Gastroesophageal sphincter (tissue), 4 donors: ENCODE measurements around the gene FBXW10B. TPM values are rescaled to one million over a fixed set of nuclear protein-coding genes. Genes with fewer than 3 reads are reported as not detected.
"Not testable (repeated sequence)": the region's sequence is repeated elsewhere in the genome, so short reads cannot be mapped to it uniquely, and the experiment has no call there.

Experiments used
- ATAC-seq: fragments of 150-250 bp; one replicate; pipeline ENCODE4 v1.9.1; 2016; ENCODE audit warnings: mild to moderate bottlenecking, moderate library complexity
- H3K27ac ChIP-seq, 4 donors: fragments of 200-600 bp; sonication (generic) in 3 of 4; 1 replicate in 3 of 4; 2 replicates in 1 of 4; pipeline ENCODE4 v1.5.1; 2016 to 2019
- H3K27me3 ChIP-seq: fragments of 200-600 bp; sonication (generic); one replicate; pipeline ENCODE4 v1.5.1; 2019
- H3K36me3 ChIP-seq, 2 donors: fragments of 200-600 bp; sonication (generic); one replicate each; pipeline ENCODE4 v1.5.1; 2019; ENCODE audit warnings: control low read depth in 1 of 2
- H3K4me1 ChIP-seq, 3 donors: fragments of 200-600 bp; sonication (generic); 1 replicate in 2 of 3; 2 replicates in 1 of 3; pipeline ENCODE4 v1.5.1; 2016 to 2019; ENCODE audit warnings: control low read depth in 2 of 3
- H3K4me3 ChIP-seq, 2 donors: fragments of 200-600 bp; sonication (generic); one replicate each; pipeline ENCODE4 v1.5.1; 2019; ENCODE audit warnings: mild to moderate bottlenecking in 1 of 2, moderate library complexity in 1 of 2
- H3K9me3 ChIP-seq, 3 donors: fragments of 200-600 bp; sonication (generic); one replicate each; pipeline ENCODE4 v1.5.1; 2017 to 2019; ENCODE audit warnings: control low read depth in 2 of 3
- WGBS, 2 donors: methylation state at CpG; one replicate each; pipeline ENCODE4 v1.1.5; 2018; ENCODE audit warnings: low coverage in 1 of 2; 5-methylcytosine and 5-hydroxymethylcytosine counted together
- small RNA-seq, 4 donors: library from RNA; depleted of rRNA; stranded (forward); fragments of <200 nt; gene quantifications; one replicate each; pipeline ENCODE3, GENCODE V24; 2016
- total RNA-seq, 4 donors: library from RNA; depleted of rRNA; stranded (reverse); fragments of >200 nt; gene quantifications; one replicate each; pipeline ENCODE4 v1.1.0, GENCODE V29; 2016
- TF ChIP-seq, protein P1 (sequence below), 4 experiments: fragments of 200-600 bp in 2 of 4; fragments of 450-650 bp in 2 of 4; sonication (generic) in 1 of 4; IDR thresholded peaks; one replicate each; pipeline ENCODE4 v1.5.1; 2017 to 2019; ENCODE audit warnings: antibody characterized with exemption in 4 of 4, mild to moderate bottlenecking in 2 of 4, moderate library complexity in 2 of 4

Gene FBXW10B
- total RNA-seq, 4 donors from 2014 or later, result 0.40 to 0.81 (median 0.66) TPM

DNA sequence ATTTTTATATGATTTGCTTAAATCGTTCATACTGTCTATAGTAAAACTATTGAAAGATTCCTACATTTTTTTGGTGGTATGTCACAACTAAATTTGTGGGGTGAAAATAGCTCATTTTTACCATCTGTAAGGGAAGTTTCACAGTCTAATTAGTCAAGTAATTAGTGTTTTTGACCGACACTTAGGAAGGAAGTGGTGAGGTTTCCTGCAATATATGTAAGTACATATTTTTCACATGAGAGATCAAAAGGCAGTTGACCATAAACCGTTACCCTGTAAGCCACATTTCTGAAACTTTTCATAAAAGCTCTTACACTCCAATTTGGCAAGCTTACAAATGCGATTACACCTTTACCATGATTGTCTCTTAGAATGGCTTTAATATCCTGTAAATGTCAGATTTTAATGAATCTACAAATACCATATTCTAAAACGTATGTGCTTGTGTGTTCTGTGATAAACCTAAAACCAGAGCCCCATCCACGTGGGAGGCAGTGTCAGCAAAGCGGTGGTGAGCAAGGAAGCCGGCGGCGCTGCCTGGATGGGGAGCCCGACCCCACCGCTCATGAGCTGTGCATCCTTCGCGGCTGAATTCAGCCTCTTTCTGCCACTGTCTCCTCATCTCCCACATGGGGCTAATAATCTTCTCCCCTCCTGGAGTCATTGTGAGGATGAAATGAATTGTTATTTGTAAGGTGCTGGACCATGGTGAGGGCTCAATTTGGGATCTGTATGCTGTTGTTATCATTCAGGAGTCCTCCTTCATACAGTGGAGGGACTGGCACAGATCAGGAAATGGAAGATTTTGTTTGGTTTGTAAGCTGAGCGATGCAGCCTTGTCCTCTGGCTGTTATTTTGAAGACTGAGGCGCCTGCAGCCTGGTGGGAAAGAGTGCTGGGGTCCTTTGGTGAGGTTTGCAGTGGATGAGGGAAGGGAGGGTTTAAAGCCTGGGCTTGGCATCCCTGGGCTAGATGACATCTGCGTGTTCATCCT is 29.7 kb downstream of the FBXW10B start:
- not testable (repeated sequence) for H3K4me1 ChIP-seq, H3K27me3 ChIP-seq, H3K9me3 ChIP-seq, H3K27ac ChIP-seq, H3K36me3 ChIP-seq, H3K4me3 ChIP-seq, ATAC-seq
- WGBS, 2 donors, result 65 to 85% methylated on average over 2 to 10 of the region's 17 CpGs

DNA sequence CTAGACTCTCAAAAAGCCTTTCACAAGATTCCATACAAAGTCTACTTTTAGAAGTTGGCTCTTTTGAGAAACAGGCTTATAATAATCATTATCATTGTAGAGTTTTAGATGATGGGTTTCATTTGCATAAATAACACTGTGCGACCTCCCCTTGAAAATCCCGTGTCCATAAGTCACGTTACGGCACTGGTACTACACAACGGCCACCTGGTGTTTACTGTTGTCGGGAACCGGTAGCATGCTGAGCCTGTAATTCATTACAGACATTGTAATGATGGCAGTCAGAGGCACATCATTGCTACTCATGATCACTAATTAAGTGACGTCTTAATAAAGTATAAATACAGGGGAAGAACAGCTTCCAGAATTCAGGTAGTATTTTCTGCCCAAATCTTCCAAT is 31.5 kb downstream of the FBXW10B start:
- not testable (repeated sequence) for H3K4me3 ChIP-seq, H3K27me3 ChIP-seq, H3K9me3 ChIP-seq, ATAC-seq, H3K27ac ChIP-seq, H3K4me1 ChIP-seq, H3K36me3 ChIP-seq
- 82 to 84% methylated on average over 2 to 8 of the region's 8 CpGs for whole genome bisulfite sequencing, 2 donors

DNA sequence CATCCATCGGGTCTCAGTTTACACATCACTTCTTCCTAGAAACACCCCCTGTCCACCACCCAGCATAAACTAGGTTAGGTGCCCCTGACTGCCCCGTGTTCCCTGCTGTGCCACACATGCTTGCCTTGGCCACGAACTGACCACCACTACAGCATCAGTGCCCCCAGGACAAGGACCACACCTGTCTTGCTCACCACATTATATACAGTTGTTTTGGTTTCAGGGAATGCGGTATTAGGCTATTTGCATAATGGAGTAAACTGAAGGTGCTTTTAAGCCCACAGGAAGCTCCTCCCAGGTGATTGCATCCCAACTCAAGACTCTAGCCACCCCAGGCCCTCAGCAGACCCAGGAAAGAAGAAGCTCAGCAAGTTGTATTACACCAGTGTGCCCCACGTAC is 36.2 kb downstream of the FBXW10B start:
- not testable (repeated sequence) for H3K4me3 ChIP-seq, H3K4me1 ChIP-seq, H3K27ac ChIP-seq, H3K9me3 ChIP-seq, ATAC-seq, H3K36me3 ChIP-seq, H3K27me3 ChIP-seq
- 100% methylated on average over 1 of the region's 5 CpGs; no CpG with 5 or more reads in 1 of the 2 donors for WGBS, 2 donors

DNA sequence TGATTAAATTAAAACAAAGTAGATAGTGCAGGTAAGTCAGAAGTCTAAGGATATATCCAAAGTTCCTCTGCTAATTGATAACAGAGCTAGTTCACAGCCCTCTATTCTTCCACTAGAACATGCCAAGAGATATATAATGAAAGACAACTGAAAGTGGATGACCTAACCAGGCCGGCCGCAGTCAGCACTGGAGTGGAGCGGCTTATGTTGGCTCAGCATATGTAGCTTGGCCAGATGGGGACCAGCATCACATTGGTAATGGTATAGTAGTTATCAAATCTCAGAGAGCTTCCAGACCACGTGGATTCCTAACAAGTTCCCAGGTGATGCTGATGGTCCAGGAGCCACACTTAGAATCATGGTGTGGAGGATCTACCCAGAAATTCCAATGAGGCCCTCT is 38.0 kb downstream of the FBXW10B start:
- not testable (repeated sequence) for ATAC-seq, H3K9me3 ChIP-seq, H3K27ac ChIP-seq, H3K4me3 ChIP-seq, H3K27me3 ChIP-seq, H3K36me3 ChIP-seq, H3K4me1 ChIP-seq
- WGBS, 2 donors, result 100% methylated on average over 3 of the region's 4 CpGs; no CpG with 5 or more reads in 1 of the 2 donors

DNA sequence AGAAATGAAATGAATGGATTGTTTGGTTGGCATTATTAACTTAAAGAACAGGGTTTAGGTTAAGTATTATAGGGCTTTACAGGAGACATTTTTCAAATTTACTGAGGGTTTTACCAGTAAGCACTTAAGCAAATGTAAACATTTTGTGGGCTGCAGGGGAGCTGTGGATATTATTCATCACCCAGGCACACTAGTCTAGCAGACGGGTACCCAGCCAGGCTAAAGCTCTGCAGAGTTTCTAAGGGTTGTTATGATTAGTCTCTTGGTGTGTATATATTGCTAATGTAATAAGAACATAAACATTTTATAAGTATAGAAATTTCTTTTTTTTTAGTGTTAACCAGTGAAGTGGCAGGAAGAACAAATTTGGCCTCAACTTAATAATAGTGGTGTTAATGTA is 42.7 kb downstream of the FBXW10B start:
- H3K4me3 ChIP-seq, H3K9me3 ChIP-seq, H3K36me3 ChIP-seq, H3K27ac ChIP-seq, H3K27me3 ChIP-seq, H3K4me1 ChIP-seq, ATAC-seq: not testable (repeated sequence)
- WGBS, 2 donors, result no CpG with 5 or more reads among the region's 1 CpG

DNA sequence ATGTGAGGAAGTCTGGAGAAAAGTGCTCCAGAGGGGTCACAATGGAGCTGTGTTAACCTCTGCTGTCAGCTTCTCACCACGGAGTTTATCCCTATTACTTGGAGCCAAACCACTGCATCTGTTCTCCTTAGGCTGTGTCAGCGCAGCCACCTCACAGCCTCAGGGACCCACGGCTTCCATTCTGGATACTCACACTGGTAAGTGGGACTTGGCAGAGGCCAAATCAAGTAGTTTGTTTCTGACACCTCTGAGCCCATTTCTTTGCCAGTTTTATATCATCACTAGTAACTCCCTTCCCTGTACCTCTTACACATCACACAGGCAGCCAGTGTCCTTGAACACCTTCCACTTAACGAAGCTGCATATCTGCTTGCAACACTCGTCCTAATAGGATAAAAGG is 44.8 kb downstream of the FBXW10B start:
- not testable (repeated sequence) for H3K4me3 ChIP-seq, H3K9me3 ChIP-seq, ATAC-seq, H3K36me3 ChIP-seq, H3K27ac ChIP-seq, H3K27me3 ChIP-seq, H3K4me1 ChIP-seq
- 85% methylated on average over 2 of the region's 5 CpGs; no CpG with 5 or more reads in 1 of the 2 donors for WGBS, 2 donors

DNA sequence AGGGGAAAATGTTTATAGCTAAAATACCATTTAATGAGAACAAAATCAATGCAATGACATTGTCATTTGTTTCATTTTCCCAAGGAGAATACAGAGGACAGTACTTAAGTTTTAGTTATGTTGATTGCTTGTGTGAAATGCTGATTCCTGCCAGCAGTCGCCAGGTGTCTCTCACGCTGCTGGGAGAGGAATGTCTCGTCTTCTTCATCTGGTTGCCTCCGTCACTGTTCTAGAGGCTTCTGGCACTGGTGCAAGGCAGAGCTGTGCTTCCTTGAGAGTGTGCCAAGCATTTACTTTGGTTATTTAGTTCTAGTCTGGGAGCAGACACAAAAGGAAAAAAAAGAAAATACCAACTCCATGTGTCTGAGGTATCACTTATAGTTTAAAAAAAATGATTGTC is 45.6 kb downstream of the FBXW10B start:
- H3K27ac ChIP-seq, H3K4me3 ChIP-seq, H3K4me1 ChIP-seq, H3K27me3 ChIP-seq, H3K36me3 ChIP-seq, H3K9me3 ChIP-seq, ATAC-seq: not testable (repeated sequence)
- TF ChIP-seq, protein P1, sequence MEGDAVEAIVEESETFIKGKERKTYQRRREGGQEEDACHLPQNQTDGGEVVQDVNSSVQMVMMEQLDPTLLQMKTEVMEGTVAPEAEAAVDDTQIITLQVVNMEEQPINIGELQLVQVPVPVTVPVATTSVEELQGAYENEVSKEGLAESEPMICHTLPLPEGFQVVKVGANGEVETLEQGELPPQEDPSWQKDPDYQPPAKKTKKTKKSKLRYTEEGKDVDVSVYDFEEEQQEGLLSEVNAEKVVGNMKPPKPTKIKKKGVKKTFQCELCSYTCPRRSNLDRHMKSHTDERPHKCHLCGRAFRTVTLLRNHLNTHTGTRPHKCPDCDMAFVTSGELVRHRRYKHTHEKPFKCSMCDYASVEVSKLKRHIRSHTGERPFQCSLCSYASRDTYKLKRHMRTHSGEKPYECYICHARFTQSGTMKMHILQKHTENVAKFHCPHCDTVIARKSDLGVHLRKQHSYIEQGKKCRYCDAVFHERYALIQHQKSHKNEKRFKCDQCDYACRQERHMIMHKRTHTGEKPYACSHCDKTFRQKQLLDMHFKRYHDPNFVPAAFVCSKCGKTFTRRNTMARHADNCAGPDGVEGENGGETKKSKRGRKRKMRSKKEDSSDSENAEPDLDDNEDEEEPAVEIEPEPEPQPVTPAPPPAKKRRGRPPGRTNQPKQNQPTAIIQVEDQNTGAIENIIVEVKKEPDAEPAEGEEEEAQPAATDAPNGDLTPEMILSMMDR (IDR thresholded peaks at IDR 0.05), result peak in 1 of 4 experiments; percentile 12
- 8 to 80% methylated on average over 1 to 3 of the region's 4 CpGs for WGBS, 2 donors

Small RNAs within 50 kb of the gene (small RNA-seq; reads per million reads assigned to genes)
- gene AC005838.1, result 0 reads per million in 4 donors
- gene RF00090, result 0 reads per million in 4 donors

Other genes with a start within 250 kb of the FBXW10B start
- gene CDRT4, start 152.1 kb downstream of the FBXW10B start, total RNA-seq, result 1 to 10 TPM; 5.4 to 5.9 (median 5.5) TPM
- 10 to 100 TPM in 2 of 4 donors, 1 to 10 TPM in 2; 3.8 to 17.0 (median 8.4) TPM for gene TVP23C, start 56.2 kb downstream of the FBXW10B start, total RNA-seq
- 10 to 100 TPM; 18.6 to 61.0 (median 36.8) TPM for gene TRIM16, start 64.6 kb upstream of the FBXW10B start, total RNA-seq
- gene ZNF286A, start 80.0 kb upstream of the FBXW10B start, total RNA-seq, result 10 to 100 TPM; 15.3 to 27.9 (median 21.8) TPM
- under 1 TPM in 2 of 4 donors, not detected in 2; 0.08 to 0.93 TPM for gene TBC1D26, start 112.6 kb upstream of the FBXW10B start, total RNA-seq